Panc1 (cell line): ENCODE measurements around the gene SLC44A1.

Experiments used
- REST ChIP-seq, 2 experiments: IDR thresholded peaks; 2 replicates each; pipeline ENCODE4 v1.6.1; 2011 to 2012; ENCODE audit warnings: low read depth in 2 of 2, control low read depth in 1 of 2, low read length in 1 of 2, mild to moderate bottlenecking in 1 of 2, moderate library complexity in 1 of 2; ENCODE audit not compliant: insufficient read depth in 1 of 2
- TF ChIP-seq, protein P1 (sequence below): fragments of 450-650 bp; IDR thresholded peaks from 2 replicates; pipeline ENCODE4 v1.5.1; 2017; ENCODE audit warnings: mild to moderate bottlenecking

GRCh38 chr9:105248691-105249090, 4.2 kb downstream of the SLC44A1 start:
- TF ChIP-seq, protein P1, sequence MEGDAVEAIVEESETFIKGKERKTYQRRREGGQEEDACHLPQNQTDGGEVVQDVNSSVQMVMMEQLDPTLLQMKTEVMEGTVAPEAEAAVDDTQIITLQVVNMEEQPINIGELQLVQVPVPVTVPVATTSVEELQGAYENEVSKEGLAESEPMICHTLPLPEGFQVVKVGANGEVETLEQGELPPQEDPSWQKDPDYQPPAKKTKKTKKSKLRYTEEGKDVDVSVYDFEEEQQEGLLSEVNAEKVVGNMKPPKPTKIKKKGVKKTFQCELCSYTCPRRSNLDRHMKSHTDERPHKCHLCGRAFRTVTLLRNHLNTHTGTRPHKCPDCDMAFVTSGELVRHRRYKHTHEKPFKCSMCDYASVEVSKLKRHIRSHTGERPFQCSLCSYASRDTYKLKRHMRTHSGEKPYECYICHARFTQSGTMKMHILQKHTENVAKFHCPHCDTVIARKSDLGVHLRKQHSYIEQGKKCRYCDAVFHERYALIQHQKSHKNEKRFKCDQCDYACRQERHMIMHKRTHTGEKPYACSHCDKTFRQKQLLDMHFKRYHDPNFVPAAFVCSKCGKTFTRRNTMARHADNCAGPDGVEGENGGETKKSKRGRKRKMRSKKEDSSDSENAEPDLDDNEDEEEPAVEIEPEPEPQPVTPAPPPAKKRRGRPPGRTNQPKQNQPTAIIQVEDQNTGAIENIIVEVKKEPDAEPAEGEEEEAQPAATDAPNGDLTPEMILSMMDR = no peak
- TF ChIP-seq REST (IDR thresholded peaks at IDR 0.05; ENCODE audit: insufficient read depth in 1 of 2, low read depth in 2 of 2, low read length in 1 of 2) = no peak
